T-helper 9 cell (primary cell): ENCODE data around the gene BRD3.

Experiments used
- DNase-seq: peaks from one replicate; pipeline ENCODE4 v3.0.0-alpha.2; 2020

The BRD3 gene

DNA sequence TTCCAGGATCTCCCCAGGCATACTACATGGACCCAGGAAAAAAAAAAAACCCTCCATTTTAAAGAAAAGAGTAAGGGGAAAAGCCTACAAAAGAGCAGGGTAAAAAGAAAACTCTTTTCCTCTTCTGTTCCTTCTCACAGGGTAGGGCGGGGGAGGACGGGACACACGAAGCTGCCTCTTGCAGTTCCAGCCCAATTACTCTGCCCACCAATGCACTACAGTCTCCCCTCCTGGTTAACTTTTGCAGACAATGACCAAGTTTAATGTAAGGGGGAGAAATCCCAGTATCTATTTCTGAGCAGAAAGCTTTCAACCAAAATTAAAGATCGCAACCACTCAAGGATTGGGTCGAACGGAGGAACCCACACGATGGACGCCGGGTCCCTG lies 1.3 kb downstream of the BRD3 start:
- no peak for DNase-seq

DNA sequence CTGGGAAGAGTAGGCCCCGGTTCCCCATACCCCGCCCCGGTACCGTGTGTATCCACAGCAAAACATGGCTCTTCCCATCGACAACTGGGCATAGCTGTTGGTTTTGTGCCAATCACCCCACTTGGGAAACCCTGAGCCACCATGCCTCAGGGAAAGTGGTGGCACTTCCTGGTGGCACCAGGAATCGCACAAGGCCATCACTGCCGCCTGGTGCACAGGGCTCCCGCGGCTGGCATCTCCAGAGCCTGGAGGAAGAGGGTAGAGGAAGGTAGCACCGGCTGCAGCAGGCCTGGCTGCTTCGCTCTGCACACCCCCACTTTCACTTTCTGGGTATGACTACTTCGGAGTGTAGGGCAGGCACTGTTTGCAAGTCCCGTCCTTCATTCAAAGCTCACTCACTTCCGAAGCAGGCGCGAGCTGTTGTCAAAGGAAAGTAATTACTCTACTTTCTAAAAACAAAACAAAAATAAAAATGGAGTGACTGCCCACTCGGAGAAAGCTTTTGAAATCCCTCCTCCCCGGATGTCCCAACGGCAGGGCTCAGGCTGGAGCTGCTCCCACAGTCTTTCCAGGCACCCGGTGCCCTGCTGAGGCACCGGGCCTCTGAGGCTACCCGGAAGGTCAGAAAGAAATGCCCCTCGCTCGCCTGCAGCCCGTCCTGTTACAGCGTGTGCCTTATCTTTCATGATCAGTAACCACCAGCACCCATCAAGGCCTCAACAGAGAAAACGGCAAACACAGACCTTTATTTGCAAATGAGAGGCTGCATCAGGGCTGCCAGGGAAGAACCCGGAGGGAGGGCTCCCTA lies 2.0 kb downstream of the BRD3 start:
- peak; percentile 16 for DNase-seq

DNA sequence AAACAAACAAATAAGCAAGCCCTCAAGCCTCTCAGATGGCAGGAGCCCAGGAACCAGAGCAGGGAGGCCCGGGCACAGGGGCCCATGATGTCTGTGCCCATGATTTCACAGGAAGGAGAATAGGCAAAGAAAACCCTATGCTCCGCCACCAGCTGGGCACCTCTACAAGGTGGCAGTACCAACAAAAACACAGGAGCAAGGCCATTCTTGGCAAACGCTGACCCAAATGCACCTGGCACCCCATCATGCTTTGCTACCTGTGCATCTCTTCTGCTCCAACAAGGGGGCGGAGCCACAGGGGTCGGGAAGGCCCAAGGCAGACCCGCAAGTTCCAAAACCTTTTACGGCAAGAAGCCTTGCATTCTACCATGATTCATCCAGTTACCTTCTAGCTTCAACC lies 3.1 kb downstream of the BRD3 start:
- no peak for DNase-seq

DNA sequence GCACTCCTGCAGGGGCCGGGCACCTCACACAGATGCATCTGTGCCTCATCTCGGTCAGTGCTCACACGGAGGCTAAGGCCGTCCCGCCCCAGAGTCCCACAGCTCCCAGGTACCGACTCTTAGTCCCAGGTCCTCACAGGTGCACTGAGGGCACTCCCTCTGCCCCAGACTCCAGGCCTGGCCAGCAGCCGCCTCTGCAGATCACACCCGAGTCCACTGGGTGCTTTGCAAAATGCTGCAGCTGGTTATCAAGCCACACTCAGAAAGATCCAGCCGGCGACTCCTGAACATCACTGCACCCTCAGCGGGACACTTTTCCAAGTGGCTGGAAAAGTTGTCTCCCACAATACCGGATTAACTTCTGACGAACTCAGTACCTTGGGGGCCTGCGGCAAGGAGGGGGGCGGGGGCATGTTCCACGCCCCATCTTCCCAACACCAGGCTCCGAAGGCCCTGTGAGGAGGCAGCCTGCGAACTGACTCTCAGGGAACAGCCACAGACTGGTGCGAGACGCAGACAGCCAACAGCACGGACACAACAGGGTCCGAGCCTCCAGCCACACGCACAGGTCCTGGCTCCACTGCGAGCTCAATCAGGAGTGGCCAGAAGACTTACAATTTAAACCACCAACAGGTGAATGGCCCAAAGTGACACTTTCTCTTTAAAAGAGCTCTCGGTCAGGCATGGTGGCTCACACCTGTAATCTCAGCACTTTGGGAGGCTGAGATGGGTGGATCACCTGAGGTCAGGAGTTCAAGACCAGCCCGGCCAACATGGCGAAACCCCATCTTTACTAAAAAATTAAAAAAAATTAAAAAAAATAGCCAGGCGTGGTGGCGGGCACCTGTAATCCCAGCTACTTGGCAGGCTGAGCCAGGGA lies 4.0 kb downstream of the BRD3 start:
- DNase-seq: no peak

DNA sequence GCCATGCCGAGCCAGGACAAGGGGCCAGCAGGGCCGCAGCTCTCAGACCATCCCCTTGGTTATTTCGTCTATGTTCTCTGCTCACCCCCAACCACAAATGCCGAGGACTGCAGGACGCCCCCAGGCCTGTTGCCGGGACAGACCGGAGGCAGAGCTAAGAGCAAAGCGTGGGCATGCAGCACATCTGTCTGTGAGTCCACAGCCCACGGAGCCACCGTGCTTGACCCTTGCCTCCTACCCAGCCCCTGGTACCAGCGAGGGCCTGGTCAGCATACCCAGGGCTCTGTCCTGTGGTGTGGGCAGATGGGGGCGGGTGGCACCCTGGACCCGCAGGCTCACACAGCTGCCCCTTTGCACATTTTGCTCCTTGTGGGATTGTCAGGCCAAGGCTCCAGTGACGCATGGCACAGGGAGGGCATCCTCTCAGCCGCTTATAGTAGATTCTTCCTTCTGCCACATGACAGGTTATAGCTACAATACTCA lies 4.7 kb downstream of the BRD3 start:
- no peak for DNase-seq

DNA sequence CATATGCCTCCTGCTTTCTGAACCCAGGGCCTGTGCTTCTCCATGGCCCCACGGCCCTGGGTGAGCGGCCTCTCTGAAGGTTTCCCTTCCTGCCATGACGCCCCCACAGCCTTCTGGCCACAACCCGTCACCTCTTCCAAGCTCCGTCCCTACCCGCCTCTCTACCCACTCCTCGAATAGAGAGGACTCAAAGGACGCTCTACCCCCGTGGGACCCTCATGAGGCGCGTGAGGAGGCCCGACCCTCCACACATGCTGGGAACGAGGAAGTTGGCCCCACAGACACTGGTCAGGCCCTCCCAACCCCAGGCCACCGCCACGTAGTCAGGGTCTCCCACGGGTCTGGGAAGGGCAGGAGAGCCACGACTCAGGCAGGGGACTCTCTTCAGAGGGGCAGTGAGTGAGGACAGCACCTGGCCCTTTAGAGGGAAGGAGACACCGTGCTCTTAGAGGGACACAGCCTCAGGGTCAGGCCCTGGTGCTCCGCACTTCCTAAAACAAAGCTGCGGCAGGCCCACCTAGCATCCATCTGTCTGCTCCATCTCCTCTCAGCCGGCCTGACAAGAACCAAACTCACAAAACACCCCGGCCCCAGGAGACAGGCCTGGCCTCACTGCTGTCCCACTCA lies 5.3 kb downstream of the BRD3 start:
- no peak for DNase-seq

DNA sequence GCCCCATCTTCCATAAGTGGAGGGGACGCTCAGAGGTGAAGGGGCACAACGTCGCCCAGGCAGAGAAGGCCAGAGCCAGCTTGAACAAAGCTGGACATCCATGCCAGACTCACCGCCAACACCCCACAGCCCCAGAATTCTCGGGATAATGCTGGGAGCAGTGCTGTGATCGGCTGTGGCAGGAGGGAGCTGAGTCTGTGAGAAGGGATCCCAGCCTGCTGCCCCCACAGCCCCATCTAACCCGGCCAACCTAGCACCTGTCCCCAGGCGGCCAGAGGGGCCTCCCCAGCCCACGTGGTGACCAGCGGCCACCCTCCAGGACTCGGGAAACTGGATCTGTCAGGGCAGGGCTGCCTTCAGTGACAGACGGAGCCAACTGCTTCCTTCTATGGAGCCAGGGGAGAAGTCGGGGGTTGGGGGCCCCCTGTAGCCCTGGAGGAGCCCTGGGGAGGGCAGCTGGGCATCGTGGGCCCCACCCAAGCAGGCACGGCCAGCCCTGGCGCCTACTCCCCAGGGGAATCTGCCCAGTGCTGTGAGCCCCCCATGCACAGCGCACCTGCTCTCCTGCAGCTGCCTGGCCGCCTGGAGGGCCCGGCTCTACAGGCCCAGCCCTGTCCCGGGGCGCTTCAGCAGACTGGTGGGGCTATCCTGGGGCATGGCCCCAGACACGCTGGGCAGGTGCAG lies 6.0 kb downstream of the BRD3 start:
- no peak for DNase-seq

DNA sequence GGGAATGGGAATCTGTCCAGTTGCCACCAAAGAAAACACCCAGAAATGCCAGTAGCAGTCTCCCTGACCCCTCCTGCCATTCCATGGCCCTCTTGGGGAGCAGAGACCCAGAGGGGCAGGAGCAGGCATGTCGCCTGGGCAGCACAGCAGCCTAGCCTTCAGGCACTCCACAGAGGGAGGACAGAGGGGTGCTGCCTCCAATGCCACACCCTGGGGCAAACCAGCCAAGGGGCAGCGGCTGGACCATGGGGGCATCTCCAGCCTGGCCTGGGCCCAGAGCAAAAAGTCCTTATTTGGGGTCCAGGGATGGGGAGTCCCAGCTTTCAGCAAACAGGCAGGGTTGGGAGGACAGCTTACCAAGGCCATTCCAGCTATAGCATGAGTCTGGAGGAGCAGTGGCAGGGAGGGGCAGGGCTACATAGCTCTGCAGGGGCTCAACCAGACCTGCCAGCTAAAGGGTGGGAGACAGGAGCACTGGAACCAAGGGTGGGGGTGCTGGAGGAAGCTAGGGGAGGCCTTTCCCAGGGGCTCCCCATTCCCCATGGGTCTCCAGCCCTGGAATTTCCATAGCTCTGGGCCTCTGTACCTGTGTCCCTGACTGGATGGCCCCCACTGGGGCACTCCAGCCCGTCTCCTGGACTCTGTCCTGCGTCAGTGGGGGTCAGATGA lies 6.7 kb downstream of the BRD3 start:
- DNase-seq: no peak

DNA sequence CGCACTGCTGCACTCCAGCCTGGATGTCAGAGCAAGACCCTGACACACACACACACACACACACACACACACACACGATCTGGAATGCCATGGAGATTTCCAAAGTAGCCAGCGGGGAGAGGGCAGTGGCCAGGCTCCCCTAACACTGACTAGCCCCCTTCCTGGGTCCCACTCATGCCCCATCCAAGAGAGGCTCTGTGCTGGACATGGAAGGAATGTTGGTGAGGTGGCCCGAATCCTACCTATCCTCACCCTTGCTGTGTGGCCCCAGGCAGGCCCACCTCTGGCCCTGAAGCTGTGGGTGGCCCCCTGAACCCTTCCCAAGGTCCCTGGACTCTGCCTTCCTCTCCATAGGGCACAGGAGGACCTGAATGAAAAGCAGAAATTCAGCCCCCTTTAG lies 7.3 kb downstream of the BRD3 start:
- no peak for DNase-seq

DNA sequence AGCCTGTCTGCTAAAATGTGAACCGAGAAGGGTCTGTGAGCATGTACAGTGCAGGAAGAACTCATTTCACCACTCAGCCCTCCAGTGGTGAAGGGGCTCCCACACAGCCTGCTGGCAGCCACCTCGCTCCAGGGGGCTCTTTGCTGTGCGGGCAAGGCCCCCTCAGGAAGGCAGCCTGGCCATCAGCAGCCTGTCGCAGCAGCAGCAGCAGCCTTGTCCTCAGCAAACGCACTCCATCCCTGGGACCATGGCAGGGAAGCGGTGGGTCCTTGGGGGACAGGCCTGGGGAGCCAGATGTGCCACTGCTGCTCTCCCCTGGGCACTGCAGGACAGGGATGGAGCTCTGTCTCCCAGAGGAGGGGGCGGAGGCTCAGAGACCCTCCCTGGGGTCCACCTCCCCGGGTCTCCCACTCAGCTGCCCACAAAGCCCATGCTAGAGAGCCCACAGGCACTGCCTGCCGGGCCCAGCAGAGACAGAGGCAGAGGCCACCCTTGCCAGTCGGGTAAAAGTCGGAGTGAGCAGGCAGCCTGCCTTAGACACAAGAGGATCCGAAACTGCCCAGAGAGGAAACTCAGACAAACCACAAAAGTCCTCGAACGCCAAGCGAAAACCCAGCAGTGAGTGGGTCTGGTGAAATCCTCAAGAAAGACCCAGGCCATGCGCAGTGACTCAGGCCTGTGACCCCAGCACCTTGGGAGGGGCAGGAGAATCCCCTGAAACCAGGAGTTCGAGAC lies 8.0 kb downstream of the BRD3 start:
- DNase-seq: no peak

DNA sequence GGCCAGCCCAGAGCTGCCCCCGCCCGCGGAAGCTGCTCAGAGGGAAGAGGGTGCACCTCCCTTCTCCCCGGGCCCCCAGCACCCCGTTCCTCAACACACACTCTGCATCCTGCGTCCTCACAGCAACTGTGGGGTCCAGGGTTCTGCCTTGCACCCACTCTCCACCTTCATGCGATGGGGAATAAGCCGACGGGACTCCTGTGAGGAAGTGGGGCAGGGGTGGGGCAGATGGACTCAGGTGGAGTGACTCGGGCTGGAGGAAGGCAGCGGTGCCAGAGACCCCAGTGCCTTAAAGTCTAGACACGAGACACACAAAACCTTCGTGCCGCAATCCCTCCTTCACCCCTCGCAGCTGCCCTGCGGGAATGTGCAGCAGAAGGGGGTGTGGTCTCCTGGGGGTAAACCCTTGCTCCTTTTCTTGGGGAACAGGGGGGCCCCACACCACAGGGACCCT lies 8.6 kb downstream of the BRD3 start:
- DNase-seq: no peak

DNA sequence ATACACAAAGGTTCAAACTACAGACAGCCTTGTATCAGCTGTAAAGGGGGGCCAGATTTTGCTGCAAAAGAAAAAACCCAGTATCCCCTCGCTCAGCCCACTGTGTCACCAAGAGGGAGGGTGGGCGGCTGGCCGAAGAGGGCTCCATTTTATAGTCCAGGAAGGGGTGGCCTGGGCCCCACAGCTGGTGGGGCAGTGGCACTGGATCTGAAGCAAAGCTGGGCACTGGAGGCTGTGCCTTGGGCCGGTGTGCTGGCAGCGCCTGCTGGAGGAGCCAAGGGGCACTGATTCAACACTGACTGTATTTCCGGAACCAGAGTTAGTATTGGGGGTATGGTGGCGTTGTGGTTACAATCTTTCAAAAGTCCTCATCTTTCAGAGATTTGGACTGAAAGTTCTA lies 9.1 kb downstream of the BRD3 start:
- DNase-seq: no peak

DNA sequence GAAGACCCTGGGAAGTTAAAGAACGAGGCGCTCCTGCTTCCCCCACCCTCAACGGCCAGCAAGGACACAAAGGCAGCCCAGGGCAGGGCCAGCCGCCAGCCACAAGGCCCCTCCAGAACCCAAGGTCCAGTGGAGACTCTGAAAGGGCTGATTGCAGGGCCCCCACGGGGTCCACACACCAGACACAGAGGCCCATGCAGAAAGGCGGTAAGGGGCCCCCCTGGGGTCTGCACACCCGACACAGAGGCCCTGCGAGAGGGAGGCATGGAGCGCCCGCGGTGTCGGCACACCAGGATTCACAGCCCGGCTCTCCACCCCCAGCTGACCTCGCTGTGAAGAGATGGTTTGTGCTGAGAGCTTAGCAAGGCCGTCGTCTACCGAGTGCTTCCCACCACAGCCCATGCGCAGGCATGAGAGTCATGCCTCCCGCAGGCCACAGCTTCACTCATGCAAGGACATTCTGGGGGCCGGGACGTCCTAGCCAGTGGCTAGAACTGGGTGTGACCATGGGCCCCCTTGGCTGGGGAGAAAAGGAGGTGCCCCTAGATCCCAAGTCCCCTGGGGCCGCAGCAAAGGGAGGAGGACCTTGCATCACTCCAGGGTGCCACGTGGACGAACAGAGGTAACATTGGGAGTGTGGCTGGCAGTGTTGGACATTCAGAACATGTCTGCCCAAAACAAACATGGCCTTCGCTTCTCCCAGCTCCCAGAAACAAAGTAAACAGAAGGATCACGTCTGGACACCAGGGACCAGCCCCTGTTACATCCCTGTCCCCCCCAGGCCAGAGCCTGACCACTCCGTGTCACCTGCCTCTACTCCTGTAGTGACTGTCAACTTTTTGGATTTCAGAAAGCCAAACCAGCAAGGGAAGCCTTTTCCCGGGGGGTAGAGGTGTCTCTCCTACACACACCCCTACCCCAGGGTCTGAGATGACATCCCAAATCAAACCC lies 9.8 kb downstream of the BRD3 start:
- no peak for DNase-seq

DNA sequence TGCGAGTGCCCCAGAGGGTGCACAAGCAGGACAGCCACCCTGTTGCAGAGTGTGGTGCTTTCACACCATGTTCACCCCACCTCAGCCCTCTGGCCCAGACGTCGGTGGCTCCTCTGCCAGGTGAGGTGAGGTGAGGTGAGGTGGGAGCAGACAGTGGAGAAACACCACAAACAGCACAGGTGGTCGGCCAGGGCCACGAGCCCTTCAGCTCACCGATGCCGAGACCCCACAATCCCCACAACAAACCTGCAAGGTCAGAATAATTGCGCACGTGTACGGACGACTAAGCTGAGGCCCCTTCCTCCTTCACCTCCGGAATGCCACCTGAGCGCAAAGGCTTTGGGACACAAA lies 10.5 kb downstream of the BRD3 start:
- DNase-seq: no peak

DNA sequence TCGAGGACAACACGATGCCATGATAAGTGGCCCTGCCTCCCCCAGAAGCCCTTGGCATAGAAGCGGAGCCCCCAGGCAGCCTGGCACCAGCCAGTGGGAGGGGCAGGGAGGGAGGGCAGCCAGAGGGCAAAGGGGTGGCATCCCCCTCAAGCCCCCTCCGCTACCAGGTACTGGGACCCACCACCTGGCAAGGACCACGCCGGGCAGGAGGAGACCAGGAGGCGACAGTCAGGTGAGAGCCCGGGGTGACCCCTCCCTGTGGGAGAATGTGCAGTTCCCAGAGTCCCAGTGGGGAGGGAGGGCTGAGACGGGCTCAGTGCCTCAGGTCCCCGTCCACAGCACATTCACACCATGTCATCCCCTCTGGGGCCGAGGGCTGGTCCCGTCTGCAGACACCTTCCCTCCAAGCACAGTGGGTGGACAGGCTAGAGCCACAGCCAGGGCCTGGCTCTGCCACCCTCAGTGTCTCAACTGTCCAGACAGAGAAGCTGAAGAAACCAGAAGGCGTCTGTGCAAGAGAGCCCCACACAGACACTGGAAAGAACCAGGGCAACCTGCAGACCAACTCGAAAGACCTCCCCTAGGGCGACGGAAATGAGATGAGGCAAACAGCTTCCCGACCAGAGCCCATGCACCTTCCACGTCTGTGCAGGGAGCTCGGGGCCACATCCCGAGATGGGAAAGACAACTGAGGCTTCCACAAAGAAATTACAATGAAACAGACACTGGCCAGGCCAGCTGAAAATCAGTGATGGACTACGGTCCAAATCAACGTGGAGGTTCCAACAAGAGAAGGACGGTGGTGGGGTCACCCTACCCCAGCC lies 11.1 kb downstream of the BRD3 start:
- no peak for DNase-seq

DNA sequence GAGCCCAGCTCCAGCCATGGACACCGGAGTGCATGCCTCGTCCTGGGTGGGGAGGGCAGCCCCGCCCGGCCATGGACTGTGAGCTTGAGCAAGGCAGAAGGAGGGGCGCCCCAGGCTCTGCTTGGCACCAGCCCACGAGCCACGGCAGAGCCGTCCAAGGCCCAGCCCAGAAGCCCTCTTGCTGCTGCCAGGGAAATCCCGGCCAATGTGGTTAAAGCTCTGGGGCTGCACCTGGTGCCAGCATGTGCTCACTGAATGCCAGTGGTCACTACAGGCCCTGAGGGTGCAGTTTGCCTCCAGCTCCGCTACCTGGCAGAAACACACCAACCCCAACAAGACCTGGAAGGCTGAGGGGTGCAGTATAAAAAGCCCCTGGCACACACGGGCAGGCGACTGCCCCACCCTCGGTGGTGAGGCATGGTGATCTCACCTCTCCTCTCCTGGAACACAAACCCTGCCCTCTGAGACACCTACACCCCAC lies 11.8 kb downstream of the BRD3 start:
- DNase-seq: no peak

DNA sequence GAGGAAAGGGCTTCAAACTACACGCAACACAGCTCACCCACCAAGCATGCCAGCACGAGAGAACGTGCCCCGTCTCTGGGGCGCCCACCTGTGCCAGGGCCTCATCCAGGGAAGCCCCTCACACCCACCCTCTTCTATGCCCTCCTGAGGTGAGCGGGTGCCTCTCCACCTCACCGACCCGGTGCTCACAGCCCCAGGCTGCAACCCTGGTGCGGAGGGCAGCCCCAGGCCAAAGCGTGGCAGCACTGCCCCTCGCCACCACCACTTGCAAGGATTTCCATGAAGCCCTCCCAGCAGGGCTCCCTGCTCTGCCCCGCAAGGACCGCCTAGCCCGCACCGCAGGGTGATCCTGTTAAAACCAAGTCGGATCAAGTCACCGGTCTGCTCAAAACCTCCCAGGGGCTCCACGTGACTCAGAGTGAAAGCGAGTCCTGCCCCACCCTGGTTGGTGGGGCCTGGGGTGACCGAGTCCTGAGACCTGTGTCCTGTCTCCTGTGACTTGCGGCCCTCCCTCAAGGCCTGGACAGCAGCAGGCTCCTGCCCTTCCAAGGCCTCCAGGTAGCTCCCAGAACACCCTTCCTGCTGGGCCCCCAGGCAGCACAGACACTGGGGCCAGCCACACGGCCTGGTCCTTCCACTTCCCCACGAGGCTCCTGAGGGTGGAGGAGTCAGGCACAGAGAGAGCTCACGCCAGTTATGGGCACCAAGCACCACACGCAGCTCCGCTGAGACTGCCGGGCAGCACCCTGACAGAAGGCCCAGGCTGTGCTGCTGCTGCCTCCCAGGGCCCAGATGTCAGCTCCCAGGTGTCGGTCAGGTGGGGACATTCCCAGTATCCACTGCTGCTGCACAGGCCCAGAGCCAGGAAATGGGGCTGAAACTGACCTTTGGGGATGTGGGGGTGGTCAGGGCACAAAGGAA lies 12.7 kb downstream of the BRD3 start:
- no peak for DNase-seq
